Measurements from ENCODE around the gene LAT.
A peak's percentile ranks its signal among the peaks of the same experiment; 100 is the strongest.

GRCh38 chr16:28974437-28975157 is 10.3 kb upstream of the LAT start, which contains the start of gene SPNS1:
- TF ChIP-seq, protein P1, sequence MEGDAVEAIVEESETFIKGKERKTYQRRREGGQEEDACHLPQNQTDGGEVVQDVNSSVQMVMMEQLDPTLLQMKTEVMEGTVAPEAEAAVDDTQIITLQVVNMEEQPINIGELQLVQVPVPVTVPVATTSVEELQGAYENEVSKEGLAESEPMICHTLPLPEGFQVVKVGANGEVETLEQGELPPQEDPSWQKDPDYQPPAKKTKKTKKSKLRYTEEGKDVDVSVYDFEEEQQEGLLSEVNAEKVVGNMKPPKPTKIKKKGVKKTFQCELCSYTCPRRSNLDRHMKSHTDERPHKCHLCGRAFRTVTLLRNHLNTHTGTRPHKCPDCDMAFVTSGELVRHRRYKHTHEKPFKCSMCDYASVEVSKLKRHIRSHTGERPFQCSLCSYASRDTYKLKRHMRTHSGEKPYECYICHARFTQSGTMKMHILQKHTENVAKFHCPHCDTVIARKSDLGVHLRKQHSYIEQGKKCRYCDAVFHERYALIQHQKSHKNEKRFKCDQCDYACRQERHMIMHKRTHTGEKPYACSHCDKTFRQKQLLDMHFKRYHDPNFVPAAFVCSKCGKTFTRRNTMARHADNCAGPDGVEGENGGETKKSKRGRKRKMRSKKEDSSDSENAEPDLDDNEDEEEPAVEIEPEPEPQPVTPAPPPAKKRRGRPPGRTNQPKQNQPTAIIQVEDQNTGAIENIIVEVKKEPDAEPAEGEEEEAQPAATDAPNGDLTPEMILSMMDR (IDR thresholded peaks at IDR 0.05; ENCODE audit: poor library complexity, severe bottlenecking), result no peak
- TF ChIP-seq REST (IDR thresholded peaks at IDR 0.05; ENCODE audit: borderline replicate concordance), result peak; percentile 90
- TF ChIP-seq POLR2AphosphoS5 (IDR thresholded peaks at IDR 0.05), result peak; percentile 79
- TF ChIP-seq MXI1 (conservative IDR thresholded peaks at IDR 0.05; ENCODE audit: poor library complexity, severe bottlenecking), result peak; percentile 96
- no peak for TF ChIP-seq EZH2 (IDR thresholded peaks at IDR 0.05; ENCODE audit: borderline replicate concordance, insufficient read depth, low read length, poor library complexity, severe bottlenecking)
- TF ChIP-seq EP300 (conservative IDR thresholded peaks at IDR 0.05; ENCODE audit: poor library complexity, severe bottlenecking), result peak; percentile 65
- TF ChIP-seq TAF1 (IDR thresholded peaks at IDR 0.05; ENCODE audit: low read depth), result peak; percentile 71
- TF ChIP-seq RAD21 (conservative IDR thresholded peaks at IDR 0.05), result no peak

All from neural cell (in vitro differentiated cells).